ENCODE data around the gene ZNF705A. TPM values are rescaled to one million over a fixed set of nuclear protein-coding genes. Genes with fewer than 3 reads are reported as not detected.
"Not testable (repeated sequence)": the region's sequence is repeated elsewhere in the genome, so short reads cannot be mapped to it uniquely, and the experiment has no call there.

The ZNF705A gene
- total RNA-seq, 2 experiments from 2014 or later, result 0.08 TPM; not detected in 1

DNA sequence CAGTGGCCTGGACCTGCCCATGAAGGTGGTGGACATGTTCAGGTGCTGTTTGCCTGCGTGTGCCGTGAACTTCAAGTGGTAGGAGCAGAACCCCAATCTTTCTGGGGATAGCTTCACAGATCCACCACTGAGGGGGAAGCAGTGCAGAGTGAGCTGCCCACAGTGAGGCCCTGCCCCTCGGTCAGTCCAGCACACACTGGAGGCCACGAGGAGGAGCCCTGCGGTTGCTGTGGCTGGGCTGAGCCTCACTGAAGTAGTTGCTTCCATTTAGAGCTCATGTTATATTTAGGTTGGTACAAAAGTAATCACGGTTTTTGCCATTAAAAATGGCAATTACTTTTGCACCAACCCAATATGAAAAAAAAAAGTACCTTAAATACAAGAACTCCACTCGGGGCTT is 72.7 kb downstream of the ZNF705A start:
- H3K27me3 Mint-ChIP-seq; POLR2A ChIA-PET; H3K9me3 ChIP-seq (ENCODE audit: control insufficient read depth in 1 of 2, insufficient read depth in 1 of 2, low read length in 2 of 2); CTCF ChIA-PET; intact Hi-C loops (cut with DNase I, micrococcal nuclease); H3K4me3 ChIP-seq (ENCODE audit: low read length); H3K36me3 ChIP-seq (ENCODE audit: insufficient read depth, low read length); H3K4me3 Mint-ChIP-seq; H3K36me3 Mint-ChIP-seq (ENCODE audit: low read depth); DNase-seq; ATAC-seq (ENCODE audit: poor library complexity); H3K4me1 Mint-ChIP-seq (ENCODE audit: low read depth); H3K27ac Mint-ChIP-seq; H3K9me3 Mint-ChIP-seq; H3K27ac ChIP-seq (ENCODE audit: low read depth in 1 of 2, low read length in 2 of 2); H3K27me3 ChIP-seq (ENCODE audit: control insufficient read depth in 1 of 2, insufficient read depth in 2 of 2, low read length in 2 of 2): not testable (repeated sequence)
- peaks cover 13% of the 10 kb centered on the region for H3K4me1 ChIP-seq (ENCODE audit: insufficient read depth, low read length)

Other genes with a start within 250 kb of the ZNF705A start
- gene SLC2A3, start 220.8 kb upstream of the ZNF705A start, total RNA-seq, result 100 to 1,000 TPM; 929 to 939 TPM
- 10 to 100 TPM; 36.3 to 38.5 TPM for gene FOXJ2, start 124.3 kb upstream of the ZNF705A start, total RNA-seq
- 1 to 10 TPM; 1.4 TPM for gene C3AR1, start 90.7 kb upstream of the ZNF705A start, total RNA-seq
- gene NECAP1, start 74.7 kb upstream of the ZNF705A start, total RNA-seq, result 100 to 1,000 TPM; 119 to 121 TPM
- gene CLEC4A, start 33.4 kb upstream of the ZNF705A start, total RNA-seq, result 1 to 10 TPM in 1 of 2 experiments, under 1 TPM in 1; 0.39 to 1.0 TPM
- gene FAM90A1, start 70.6 kb downstream of the ZNF705A start, total RNA-seq, result under 1 TPM; 0.30 to 0.47 TPM

All from CD4-positive, alpha-beta T cell (primary cell).